DND-41 (cell line): ENCODE results near the gene LAD1.

Experiments used
- EZH2 ChIP-seq: IDR thresholded peaks from 3 replicates; pipeline ENCODE4 v1.6.1; 2012; ENCODE audit warnings: borderline replicate concordance, low read depth, mild to moderate bottlenecking, moderate library complexity, low read length, inconsistent platforms; ENCODE audit not compliant: severe bottlenecking
- TF ChIP-seq, protein P1 (sequence below): IDR thresholded peaks from 2 replicates; pipeline ENCODE4 v1.5.1; 2012; ENCODE audit warnings: borderline replicate concordance, low read length, moderate library complexity, mild to moderate bottlenecking; ENCODE audit not compliant: poor library complexity, severe bottlenecking; ENCODE audit errors: extremely low read depth

DNA sequence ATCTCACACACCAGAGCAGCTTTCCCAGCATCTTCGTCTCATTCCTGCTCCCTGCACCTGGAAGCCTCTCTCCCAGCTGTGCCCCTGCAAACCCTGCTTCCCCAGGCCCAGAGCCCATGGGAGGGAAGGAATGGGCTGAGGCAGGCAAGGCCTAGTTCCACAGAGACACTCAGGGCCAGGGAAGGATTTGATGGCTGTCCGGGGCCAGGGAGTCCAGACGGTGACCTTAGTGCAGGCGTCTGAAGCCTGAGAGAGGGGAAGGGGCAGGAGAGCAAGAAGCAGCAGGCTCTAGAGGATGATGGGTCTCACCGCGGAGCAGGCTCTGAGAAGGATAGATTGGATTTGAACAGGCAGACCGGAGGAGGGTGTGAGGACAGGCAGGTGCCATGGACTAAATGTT lies 44.6 kb upstream of the LAD1 start:
- TF ChIP-seq, protein P1, sequence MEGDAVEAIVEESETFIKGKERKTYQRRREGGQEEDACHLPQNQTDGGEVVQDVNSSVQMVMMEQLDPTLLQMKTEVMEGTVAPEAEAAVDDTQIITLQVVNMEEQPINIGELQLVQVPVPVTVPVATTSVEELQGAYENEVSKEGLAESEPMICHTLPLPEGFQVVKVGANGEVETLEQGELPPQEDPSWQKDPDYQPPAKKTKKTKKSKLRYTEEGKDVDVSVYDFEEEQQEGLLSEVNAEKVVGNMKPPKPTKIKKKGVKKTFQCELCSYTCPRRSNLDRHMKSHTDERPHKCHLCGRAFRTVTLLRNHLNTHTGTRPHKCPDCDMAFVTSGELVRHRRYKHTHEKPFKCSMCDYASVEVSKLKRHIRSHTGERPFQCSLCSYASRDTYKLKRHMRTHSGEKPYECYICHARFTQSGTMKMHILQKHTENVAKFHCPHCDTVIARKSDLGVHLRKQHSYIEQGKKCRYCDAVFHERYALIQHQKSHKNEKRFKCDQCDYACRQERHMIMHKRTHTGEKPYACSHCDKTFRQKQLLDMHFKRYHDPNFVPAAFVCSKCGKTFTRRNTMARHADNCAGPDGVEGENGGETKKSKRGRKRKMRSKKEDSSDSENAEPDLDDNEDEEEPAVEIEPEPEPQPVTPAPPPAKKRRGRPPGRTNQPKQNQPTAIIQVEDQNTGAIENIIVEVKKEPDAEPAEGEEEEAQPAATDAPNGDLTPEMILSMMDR = no peak
- TF ChIP-seq EZH2 = no peak
